ENCODE measurements around the gene ENOX2. TPM values are rescaled to one million over a fixed set of nuclear protein-coding genes. Genes with fewer than 3 reads are reported as not detected.

Gene ENOX2
- total RNA-seq, 1 donor from 2014 or later = 14.0 TPM

- Mint-ChIP-seq H3K4me1 (ENCODE audit: unreplicated experiment) (peaks cover 3% of the 10 kb centered on the region), H3K36me3 (ENCODE audit: low read depth, unreplicated experiment) (no peaks in the 10 kb centered on the region), H3K9me3 (ENCODE audit: unreplicated experiment) (no peaks in the 10 kb centered on the region), H3K27ac (ENCODE audit: unreplicated experiment) (no peak overlapping the region), H3K4me3 (ENCODE audit: unreplicated experiment) (no peak overlapping the region), H3K27me3 (ENCODE audit: unreplicated experiment) (no peaks in the 10 kb centered on the region)
- DNase-seq (ENCODE audit: low spot score) = no peak
- no peak for TF ChIP-seq CTCF (IDR thresholded peaks at IDR 0.05; ENCODE audit: unreplicated experiment)
Observed at GRCh38 chrX:130754353-130754752, 148.7 kb downstream of the ENOX2 start.

DNA sequence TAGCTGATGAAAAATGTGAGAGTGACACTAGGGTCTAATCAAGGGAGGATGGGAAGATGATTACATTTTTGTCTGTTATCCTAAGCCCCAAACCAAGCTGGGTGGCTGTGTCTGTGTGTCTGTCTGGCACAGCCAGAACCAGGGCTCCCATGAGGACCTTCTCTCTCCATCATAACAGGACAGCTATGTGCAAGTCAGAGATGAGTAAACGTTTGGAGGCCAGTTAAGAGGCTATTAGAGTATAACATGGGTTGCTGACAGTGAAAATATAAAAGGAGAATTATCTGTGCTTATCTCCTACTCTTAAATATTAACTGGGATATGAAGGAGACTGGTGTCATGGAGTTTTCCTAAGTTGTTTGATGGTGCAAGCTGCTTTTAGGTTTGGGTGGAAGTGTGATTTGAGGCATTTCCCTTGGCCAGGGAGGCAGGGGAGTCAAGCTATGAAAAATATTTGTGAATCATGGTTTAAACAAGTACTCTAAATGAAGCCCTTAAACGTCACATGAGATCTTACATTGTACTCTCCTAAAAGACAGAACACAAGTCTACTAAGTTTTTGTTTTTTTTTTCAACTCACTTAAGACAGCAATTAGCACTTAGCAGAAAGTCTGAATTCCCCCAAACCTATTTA lies 156.2 kb downstream of the ENOX2 start:
- H3K27ac Mint-ChIP-seq (ENCODE audit: unreplicated experiment) = no peak overlapping the region
- H3K27me3 Mint-ChIP-seq (ENCODE audit: unreplicated experiment) = no peaks in the 10 kb centered on the region
- H3K4me1 Mint-ChIP-seq (ENCODE audit: unreplicated experiment) = peaks cover 2% of the 10 kb centered on the region
- H3K4me3 Mint-ChIP-seq (ENCODE audit: unreplicated experiment) = no peak overlapping the region
- H3K36me3 Mint-ChIP-seq (ENCODE audit: low read depth, unreplicated experiment) = no peaks in the 10 kb centered on the region
- no peak for DNase-seq (ENCODE audit: low spot score)
- no peaks in the 10 kb centered on the region for H3K9me3 Mint-ChIP-seq (ENCODE audit: unreplicated experiment)
- no peak for TF ChIP-seq CTCF (IDR thresholded peaks at IDR 0.05; ENCODE audit: unreplicated experiment)

- no peak for TF ChIP-seq CTCF (IDR thresholded peaks at IDR 0.05; ENCODE audit: unreplicated experiment)
- Mint-ChIP-seq H3K9me3 (ENCODE audit: unreplicated experiment) (no peaks in the 10 kb centered on the region), H3K36me3 (ENCODE audit: low read depth, unreplicated experiment) (no peaks in the 10 kb centered on the region), H3K4me3 (ENCODE audit: unreplicated experiment) (no peak overlapping the region), H3K27me3 (ENCODE audit: unreplicated experiment) (no peaks in the 10 kb centered on the region), H3K4me1 (ENCODE audit: unreplicated experiment) (peaks cover 7% of the 10 kb centered on the region), H3K27ac (ENCODE audit: unreplicated experiment) (no peak overlapping the region)
- DNase-seq (ENCODE audit: low spot score) = no peak
Observed at GRCh38 chrX:130746077-130746476, 156.9 kb downstream of the ENOX2 start.

DNA sequence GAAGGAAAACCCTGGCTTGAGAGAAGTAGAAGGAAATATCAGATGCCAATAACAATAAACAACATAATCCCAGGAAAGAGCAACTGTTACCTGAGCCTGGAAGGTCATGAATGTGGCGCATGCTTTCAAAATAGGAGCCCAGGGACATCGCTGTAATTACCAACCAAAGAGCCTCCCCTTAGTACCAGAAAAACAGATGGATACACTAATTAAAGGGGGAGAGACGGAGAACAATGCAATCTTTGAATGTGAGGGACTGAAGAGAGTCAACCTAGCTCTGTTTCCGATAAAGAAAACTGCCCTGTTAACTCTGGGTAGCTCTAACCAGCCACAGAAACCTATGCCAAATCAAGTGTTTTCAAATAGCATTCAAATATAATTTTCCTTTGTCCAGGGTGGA lies 161.4 kb downstream of the ENOX2 start:
- Mint-ChIP-seq H3K4me3 (ENCODE audit: unreplicated experiment) (no peak overlapping the region), H3K9me3 (ENCODE audit: unreplicated experiment) (no peaks in the 10 kb centered on the region), H3K27me3 (ENCODE audit: unreplicated experiment) (no peaks in the 10 kb centered on the region), H3K27ac (ENCODE audit: unreplicated experiment) (no peak overlapping the region), H3K4me1 (ENCODE audit: unreplicated experiment) (peaks cover 7% of the 10 kb centered on the region), H3K36me3 (ENCODE audit: low read depth, unreplicated experiment) (no peaks in the 10 kb centered on the region)
- DNase-seq (ENCODE audit: low spot score) = no peak
- no peak for TF ChIP-seq CTCF (IDR thresholded peaks at IDR 0.05; ENCODE audit: unreplicated experiment)

DNA sequence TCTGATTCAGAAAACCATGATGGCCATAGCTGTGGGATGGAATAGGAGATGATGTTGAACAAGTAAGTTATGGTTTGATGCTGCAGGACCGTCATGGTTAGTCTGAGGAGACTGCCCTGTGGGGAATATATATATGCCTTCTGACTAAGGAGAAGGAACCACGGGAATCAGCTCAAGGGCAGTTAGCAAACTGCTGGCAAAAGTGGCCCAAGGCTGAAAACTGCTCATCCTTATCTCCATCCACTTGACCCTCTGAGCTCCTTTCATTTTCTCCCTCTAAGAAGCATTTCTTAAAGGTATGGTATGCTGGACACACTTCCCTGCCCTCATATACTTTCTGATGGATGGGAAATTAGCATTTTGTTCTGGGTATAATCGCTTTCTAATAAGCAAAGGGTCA lies 161.9 kb downstream of the ENOX2 start:
- Mint-ChIP-seq H3K27ac (ENCODE audit: unreplicated experiment) (no peak overlapping the region), H3K4me1 (ENCODE audit: unreplicated experiment) (peaks cover 7% of the 10 kb centered on the region), H3K4me3 (ENCODE audit: unreplicated experiment) (no peak overlapping the region), H3K27me3 (ENCODE audit: unreplicated experiment) (no peaks in the 10 kb centered on the region), H3K36me3 (ENCODE audit: low read depth, unreplicated experiment) (no peaks in the 10 kb centered on the region), H3K9me3 (ENCODE audit: unreplicated experiment) (no peaks in the 10 kb centered on the region)
- DNase-seq (ENCODE audit: low spot score) = no peak
- no peak for TF ChIP-seq CTCF (IDR thresholded peaks at IDR 0.05; ENCODE audit: unreplicated experiment)
